ENCODE data around the gene REST.
"Not testable (repeated sequence)": the region's sequence is repeated elsewhere in the genome, so short reads cannot be mapped to it uniquely, and the experiment has no call there.

Gene REST

DNA sequence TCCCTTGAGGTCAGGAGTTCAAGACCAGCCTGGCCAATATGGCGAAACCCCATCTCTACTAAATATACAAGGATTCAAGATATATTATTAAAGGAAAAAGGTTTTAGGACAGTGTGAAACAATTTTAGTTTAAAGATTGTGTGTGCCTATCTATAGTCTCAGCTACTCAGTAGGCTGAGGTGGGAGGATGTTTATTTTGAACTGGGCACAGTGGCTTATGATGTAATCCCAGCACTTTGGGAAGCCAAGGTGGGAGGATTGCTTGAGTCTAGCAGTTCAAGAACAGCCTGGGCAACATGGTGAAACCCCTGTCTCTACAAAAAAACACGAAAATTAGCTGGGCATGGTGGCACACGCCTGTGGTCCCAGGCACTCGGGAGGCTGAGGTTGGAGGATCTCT, 31.4 kb upstream of the REST start:
- Histone ChIP-seq H3K4me2 (ENCODE audit: low read length) (no peak overlapping the region), H3K27me3 (ENCODE audit: control insufficient read depth, insufficient read depth, low read length) (no peaks in the 10 kb centered on the region), H3K36me3 (ENCODE audit: control insufficient read depth, insufficient read depth, low read length) (no peaks in the 10 kb centered on the region), H3K9ac (no peak overlapping the region), H3K4me1 (no peaks in the 10 kb centered on the region), H3K9me3 (ENCODE audit: control insufficient read depth, low read length) (no peaks in the 10 kb centered on the region), H3K79me2 (no peaks in the 10 kb centered on the region), H3K27ac (no peak overlapping the region), H3K4me3 (ENCODE audit: low read depth, low read length) (no peak overlapping the region), H2AFZ (no peak overlapping the region)
- TF ChIP-seq CTCF (IDR thresholded peaks at IDR 0.05), result no peak

DNA sequence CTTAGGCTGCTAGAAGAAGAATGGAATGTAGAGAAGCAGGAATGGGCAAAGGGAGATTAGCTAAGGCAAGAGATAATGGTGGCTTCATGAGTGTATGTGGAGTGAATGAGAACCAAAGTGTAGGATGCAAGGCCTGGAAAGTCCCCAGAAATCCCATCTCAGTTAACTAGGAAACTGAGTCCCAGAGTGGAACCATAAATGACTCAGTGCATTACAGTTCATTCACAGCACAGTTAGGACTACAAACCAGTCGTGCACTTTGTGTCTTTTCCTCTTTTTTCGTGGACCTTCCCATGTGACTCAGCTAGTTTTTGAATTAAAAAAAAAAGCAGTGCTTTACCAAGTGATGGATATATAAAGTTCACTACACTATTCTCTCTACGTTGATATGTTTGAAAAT, 27.7 kb upstream of the REST start:
- H3K4me1 ChIP-seq, result no peaks in the 10 kb centered on the region
- no peaks in the 10 kb centered on the region for H3K27me3 ChIP-seq (ENCODE audit: control insufficient read depth, insufficient read depth, low read length)
- H3K79me2 ChIP-seq, result no peaks in the 10 kb centered on the region
- H2AFZ ChIP-seq, result no peak overlapping the region
- H3K9me3 ChIP-seq (ENCODE audit: control insufficient read depth, low read length), result no peaks in the 10 kb centered on the region
- no peaks in the 10 kb centered on the region for H3K36me3 ChIP-seq (ENCODE audit: control insufficient read depth, insufficient read depth, low read length)
- H3K4me3 ChIP-seq (ENCODE audit: low read depth, low read length), result no peak overlapping the region
- no peak overlapping the region for H3K27ac ChIP-seq
- H3K9ac ChIP-seq, result no peak overlapping the region
- no peak overlapping the region for H3K4me2 ChIP-seq (ENCODE audit: low read length)
- no peak for TF ChIP-seq CTCF (IDR thresholded peaks at IDR 0.05)

DNA sequence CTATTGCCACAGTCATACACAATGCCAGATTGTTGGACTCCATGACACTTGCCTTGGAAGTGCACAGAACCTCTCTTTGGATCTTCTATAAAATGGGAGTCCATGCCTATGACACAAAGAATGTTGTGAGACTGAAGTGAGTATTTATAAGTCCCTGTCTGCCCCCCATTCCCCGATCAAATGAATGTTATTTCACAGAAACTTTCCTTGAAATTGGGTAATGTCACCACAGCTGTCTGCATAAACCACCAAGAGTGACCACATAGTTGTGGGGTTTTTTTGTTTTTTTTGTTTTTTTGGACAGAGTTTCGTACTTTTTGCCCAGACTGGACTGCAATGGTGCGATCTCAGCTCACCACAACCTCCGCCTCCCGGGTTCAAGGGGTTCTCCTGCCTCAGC, 27.1 kb upstream of the REST start:
- Histone ChIP-seq H3K4me1 (no peaks in the 10 kb centered on the region), H3K27ac (no peak overlapping the region), H3K4me3 (ENCODE audit: low read depth, low read length) (no peak overlapping the region), H3K27me3 (ENCODE audit: control insufficient read depth, insufficient read depth, low read length) (no peaks in the 10 kb centered on the region), H3K4me2 (ENCODE audit: low read length) (no peak overlapping the region), H3K9me3 (ENCODE audit: control insufficient read depth, low read length) (no peaks in the 10 kb centered on the region), H2AFZ (no peak overlapping the region), H3K36me3 (ENCODE audit: control insufficient read depth, insufficient read depth, low read length) (no peaks in the 10 kb centered on the region), H3K79me2 (no peaks in the 10 kb centered on the region), H3K9ac (no peak overlapping the region)
- no peak for TF ChIP-seq CTCF (IDR thresholded peaks at IDR 0.05)

DNA sequence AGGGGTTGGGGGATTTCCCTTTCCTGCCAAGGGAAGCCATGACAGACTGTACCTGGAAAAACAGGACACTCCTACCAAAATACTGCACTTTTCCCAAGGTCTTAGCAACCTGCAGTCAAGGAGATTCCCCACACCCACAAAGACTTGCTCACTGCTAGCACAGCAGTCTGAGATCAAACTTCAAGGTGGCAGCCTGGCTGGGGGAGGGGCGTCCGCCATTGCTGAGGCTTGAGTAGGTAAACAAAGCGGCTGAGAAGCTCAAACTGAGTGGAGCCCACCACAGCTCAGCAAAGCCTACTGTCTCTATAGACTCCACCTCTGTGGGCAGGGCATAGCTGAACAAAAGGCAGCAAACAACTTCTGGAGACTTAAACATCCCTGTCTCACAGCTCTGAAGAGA, 23.2 kb upstream of the REST start:
- H2AFZ ChIP-seq; H3K9ac ChIP-seq; H3K79me2 ChIP-seq; H3K27ac ChIP-seq; H3K27me3 ChIP-seq (ENCODE audit: control insufficient read depth, insufficient read depth, low read length); H3K4me1 ChIP-seq; H3K4me3 ChIP-seq (ENCODE audit: low read depth, low read length); H3K4me2 ChIP-seq (ENCODE audit: low read length); H3K36me3 ChIP-seq (ENCODE audit: control insufficient read depth, insufficient read depth, low read length); H3K9me3 ChIP-seq (ENCODE audit: control insufficient read depth, low read length): not testable (repeated sequence)

- Histone ChIP-seq H3K4me2 (ENCODE audit: low read length) (no peak overlapping the region), H3K36me3 (ENCODE audit: control insufficient read depth, insufficient read depth, low read length) (no peaks in the 10 kb centered on the region), H3K4me1 (no peaks in the 10 kb centered on the region), H3K9ac (no peak overlapping the region), H3K27ac (no peak overlapping the region), H2AFZ (no peak overlapping the region), H3K27me3 (ENCODE audit: control insufficient read depth, insufficient read depth, low read length) (no peaks in the 10 kb centered on the region), H3K4me3 (ENCODE audit: low read depth, low read length) (no peak overlapping the region), H3K9me3 (ENCODE audit: control insufficient read depth, low read length) (no peaks in the 10 kb centered on the region), H3K79me2 (no peaks in the 10 kb centered on the region)
- no peak for TF ChIP-seq CTCF (IDR thresholded peaks at IDR 0.05)
Observed at GRCh38 chr4:56892691-56893090, 15.0 kb upstream of the REST start.

GRCh38 chr4:56897842-56898241, 9.9 kb upstream of the REST start:
- not testable (repeated sequence) for H3K27me3 ChIP-seq (ENCODE audit: control insufficient read depth, insufficient read depth, low read length); H3K36me3 ChIP-seq (ENCODE audit: control insufficient read depth, insufficient read depth, low read length); H3K4me2 ChIP-seq (ENCODE audit: low read length); H3K79me2 ChIP-seq; H3K4me3 ChIP-seq (ENCODE audit: low read depth, low read length); H3K9me3 ChIP-seq (ENCODE audit: control insufficient read depth, low read length); H3K27ac ChIP-seq; H3K4me1 ChIP-seq; H2AFZ ChIP-seq; H3K9ac ChIP-seq

DNA sequence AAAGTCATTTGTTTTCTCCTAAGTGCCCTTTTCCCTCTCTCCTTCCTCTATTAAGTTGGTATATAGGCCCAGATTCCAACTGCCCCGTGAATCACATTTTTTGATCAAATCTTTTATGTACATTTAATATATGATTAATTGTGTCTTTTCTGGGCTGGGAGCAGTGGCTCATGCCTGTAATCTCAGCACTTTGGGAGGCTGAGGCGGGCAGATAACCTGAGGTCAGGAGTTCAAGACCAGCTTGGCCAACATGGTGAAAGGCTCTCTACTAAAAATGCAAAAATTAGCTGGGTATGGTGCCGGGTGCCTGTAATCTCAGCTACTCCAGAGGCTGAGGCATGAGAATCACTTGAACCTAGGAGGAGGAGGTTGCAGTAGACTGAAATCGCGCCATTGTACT, 7.5 kb upstream of the REST start:
- H3K4me3 ChIP-seq (ENCODE audit: low read depth, low read length); H3K27me3 ChIP-seq (ENCODE audit: control insufficient read depth, insufficient read depth, low read length); H3K79me2 ChIP-seq; H3K9me3 ChIP-seq (ENCODE audit: control insufficient read depth, low read length); H2AFZ ChIP-seq; H3K4me2 ChIP-seq (ENCODE audit: low read length); H3K36me3 ChIP-seq (ENCODE audit: control insufficient read depth, insufficient read depth, low read length); H3K4me1 ChIP-seq; H3K27ac ChIP-seq; H3K9ac ChIP-seq: not testable (repeated sequence)
